Amygdala (tissue), 56 donors: Measurements from ENCODE around the gene ERLIN1.

Experiments
- DNase-seq, 56 donors: peaks; one replicate each; lab custom pipeline; 2025; lab: John Stamatoyannopoulos, UW

The ERLIN1 gene

DNA sequence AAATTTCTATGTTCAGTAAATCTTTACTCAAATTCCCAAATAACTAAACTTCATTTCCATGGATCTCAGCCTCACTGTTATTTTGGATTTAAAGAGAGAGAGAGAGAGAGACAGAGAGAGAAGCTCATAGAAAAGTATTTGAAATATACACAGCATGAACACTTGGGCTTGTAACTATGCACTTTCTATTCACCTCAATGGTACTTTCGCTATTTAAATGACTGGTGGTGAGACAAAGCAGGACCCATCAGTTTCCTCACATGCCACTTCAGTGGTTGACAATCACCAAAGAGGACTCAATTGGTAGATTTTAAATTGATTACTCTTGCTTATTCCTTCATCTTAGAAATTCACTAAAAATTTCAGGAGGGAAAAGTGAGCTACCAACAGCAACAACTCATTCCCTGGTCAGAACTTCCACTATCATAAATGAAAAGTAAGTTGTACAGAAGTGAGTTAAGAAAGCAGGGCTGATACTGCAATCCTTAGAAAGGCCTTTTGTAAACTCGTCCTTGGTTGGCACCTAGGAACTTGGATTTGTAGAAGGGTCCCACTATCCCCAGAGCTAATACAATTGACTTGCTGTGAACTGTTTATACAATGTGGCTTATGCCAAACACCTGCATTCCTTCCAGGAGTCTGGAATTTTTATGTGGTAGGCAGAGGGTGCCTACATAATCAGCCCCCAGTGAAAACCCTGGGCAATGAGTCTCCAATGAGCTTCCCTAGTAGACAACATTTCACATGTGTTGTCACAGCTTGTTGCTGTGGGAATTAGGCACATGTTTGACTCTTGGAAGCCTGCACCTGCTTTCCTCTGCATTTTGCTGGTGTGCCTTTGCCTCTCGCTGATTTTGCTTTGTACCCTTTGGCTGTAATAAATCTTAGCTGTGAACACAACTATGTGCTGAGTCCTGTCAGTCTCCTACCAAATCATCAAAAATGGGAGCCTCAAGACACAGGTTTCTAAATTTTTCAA, 10.8 kb downstream of the ERLIN1 start:
- DNase-seq = no peak

DNA sequence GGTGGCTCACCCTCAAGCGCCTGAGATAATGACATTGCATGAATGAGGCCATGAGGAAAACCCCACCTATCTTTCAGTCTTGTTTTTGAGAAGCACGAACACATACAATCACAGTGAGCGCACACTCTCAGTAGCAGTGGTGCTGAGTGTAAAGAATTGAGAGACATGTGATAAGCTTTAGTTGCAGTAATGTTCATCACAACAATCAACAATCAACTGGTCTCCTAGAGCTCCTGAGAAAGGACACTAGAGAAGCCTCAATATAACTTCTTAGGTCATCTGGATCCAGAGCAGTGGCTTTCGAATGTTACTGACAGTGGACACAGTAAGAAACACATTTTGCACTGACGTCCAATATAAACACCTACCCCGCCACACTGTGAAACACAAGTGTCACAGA, 12.8 kb downstream of the ERLIN1 start:
- no peak for DNase-seq

DNA sequence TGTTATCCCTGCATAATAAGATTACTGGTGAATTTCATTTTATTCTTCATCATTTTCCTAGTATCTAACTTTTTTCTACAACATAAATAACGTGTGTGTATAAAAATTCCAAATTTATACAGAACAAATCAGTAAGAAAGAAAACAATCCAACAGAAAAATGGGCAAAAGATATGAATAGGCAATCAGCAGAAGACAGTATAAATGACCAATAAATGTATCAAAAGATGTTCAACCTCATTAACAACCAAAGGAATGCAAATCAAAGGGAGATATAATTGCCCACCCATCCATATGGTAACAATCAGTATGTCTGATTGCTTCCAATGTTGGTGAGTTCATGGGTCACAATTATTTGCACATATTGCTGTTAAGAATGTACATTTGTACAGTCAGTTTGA, 13.5 kb downstream of the ERLIN1 start:
- no peak for DNase-seq

DNA sequence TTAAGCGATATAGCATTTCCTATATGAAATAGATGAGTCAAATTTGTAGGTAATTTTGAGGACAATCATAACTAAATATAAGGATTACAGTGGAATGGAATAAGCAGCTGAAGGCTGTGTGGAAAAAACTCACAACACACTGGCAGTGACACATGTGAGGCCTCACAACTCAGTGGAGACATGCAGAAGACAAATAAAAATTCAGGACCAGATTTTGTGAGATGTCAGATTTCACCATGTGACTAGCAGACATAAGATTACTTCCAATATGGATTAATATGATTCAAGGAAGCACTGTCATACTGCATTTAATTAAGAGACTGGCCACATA, 17.6 kb downstream of the ERLIN1 start:
- DNase-seq = no peak

DNA sequence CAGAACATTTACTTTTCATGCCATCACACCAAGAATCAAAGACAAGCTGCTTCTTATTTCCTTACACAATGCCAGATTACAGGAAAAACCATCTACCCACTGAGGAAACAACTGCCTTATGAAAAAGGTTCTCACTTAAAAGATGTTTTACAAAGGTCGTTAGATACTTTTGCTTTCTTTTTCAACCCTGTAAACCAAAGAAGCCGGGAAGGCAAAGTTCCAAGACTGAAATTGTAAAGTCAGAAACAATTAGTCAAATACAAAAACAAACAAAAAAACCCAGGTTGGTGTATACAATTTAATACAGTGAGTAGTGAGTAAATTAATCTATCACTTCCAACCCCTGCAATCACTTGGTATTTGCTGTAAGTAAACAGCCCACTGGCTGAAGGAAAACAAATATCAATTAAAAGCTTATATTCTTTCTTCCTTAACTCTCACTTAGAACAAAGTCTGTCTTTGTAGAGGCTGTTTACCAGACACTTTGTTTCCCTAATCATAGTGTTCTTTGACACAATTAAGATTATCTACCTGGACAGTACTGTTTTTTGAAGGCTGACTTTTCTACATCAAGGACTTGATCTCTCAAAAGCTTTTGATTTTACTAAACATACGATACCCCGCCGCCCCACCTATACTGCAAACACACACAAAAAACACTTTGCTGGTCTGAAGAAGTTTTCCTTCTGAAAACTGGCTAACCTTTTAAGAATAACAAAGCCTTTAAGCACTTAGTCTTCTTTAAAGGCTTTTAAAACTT, 18.1 kb downstream of the ERLIN1 start:
- DNase-seq = no peak

DNA sequence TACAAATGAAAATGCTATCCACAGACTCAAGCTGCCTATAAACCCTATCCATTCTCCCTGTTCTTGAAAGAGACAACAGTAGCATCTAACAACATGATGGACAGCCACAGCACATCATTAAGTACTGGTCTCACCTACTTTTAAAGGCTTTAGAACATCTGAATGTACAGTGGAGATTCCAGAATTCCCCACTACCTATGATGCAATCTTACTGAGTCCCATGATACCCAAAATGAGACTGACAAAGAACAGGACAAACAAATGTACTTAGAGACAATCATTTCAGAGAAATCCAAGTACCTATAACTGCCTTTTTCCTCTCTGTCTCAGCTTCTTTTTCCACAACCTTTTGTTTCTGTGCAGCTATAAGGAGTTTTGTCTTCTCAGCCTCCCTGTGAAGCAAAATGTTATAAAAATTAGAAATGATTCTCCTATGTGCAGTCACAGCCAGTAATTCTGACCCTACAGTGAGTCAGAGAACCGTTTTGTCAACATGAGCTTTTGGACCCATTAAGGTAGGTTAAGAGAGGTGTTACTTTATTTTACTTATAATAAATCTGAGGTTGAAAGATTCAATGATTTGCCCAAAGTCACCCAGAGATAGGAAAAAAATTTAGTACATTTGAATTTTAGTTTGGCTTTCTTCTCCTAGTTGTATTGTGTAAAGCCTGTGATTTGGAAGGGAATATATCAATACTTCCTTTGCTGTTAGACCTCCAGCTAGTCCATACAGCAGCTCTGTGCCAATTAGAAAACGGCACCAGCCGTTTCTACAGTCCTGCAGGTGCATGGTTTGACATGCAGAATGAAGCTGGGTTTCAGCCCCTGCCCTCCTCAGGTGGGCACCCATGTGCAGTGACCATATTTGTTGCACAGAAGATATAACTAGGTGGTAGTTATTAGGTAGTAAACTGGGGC, 21.9 kb downstream of the ERLIN1 start:
- DNase-seq = no peak

DNA sequence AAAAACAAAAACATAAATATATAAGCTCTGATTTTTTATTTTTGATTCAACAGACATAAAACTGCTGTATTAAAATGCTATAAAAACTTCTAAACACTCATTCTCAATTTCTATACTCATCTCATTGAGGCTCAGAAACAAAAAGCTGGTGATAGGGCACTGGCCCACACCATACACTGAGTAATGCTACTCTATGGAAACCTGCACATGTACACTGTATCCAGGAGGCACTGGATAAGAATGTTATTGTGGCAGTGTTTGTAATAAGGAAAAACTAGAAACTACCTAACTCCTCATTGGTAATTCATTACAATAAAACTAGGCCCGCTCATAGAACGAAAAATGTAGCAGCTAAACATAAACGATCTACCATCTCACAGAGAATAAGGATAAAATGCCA, 23.1 kb downstream of the ERLIN1 start:
- DNase-seq = no peak

DNA sequence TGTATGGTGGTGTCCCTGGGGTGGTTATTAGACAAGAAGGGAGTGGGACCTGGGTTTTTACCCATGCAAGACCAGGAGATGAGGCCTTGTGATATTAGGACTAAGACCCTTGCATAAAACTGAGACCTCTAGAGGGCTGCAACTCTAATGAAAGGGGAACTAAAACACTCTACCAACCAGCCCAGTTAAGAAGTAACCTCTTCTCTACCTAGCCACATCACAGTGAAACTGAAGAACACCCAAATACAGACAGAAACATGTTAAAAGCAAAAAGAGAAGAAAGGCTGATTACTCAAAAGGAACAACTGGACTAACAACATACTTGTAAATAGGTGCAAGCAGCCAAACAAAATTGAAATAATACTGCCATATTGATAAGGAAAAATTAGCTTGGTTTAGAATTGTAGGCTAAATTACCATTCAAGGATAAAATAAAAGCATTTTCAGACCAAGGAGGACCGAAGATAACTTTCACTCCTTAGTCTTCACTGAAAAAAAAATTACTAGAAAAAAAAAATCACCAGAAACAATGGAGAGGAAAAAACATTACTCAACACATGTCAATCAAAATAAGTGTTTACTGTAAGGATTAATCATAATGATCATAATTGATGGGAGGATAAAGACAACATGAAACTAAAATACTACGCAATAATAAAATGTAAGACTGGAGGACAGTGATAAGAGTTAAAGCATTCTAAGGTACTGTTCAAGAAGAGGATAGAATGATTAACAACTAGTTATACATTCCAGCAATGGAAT, 27.6 kb downstream of the ERLIN1 start:
- DNase-seq = no peak

DNA sequence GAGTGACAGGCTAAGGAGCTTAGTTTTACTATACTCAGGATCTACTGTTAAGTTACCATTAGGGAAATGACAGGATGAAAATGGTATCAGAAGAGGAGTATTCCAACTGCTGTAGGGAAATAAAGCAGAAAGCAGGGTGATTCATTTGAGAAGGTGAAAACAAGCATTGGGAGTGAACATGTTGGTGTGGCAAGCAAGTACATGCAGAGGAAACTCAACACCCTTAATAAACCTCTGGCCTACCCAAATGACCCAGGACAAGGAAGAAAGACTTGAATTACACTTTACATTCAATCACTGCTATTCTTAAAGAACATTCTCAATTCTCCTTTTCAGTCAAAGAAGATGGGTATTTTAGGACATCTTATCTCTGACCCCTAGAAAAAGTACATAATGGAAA, 28.7 kb downstream of the ERLIN1 start:
- no peak for DNase-seq

DNA sequence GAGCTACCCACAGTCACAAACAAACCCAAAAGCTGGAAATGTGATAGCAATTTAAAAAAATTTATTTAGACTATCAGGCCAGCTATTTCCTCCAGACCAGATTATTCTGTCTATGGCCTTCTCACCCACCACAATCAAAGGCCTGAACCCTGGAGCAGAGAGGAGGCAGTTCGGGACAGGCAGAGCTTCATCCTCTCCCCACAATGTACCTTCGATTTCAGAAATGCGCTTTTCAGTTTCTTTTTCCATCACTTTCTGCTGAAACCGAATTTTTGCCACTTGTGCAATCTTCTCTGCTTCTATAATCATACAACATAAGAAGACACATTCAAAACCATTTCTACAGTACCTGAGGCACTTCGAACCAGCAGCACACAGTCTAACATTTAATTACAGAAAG, 29.9 kb downstream of the ERLIN1 start:
- DNase-seq = no peak

DNA sequence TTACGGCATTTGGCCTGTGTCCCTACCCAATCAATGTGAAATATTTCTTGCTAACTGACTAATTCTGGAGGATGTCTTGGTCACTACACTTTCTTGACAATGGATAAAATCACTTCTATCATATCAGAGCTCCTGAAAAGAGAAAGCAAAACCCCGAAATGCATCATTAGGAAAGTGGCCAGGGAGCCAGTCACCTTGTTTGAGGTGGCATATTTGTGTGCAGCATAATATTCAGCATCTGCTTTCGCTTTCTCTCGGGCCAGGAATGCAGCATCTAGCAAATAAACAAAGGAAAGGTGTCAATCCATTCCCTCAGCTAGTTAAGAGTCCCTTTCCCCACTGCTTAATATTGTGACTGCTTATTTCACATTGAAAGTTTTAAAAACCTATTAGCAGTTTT, 31.2 kb downstream of the ERLIN1 start:
- DNase-seq = no peak

DNA sequence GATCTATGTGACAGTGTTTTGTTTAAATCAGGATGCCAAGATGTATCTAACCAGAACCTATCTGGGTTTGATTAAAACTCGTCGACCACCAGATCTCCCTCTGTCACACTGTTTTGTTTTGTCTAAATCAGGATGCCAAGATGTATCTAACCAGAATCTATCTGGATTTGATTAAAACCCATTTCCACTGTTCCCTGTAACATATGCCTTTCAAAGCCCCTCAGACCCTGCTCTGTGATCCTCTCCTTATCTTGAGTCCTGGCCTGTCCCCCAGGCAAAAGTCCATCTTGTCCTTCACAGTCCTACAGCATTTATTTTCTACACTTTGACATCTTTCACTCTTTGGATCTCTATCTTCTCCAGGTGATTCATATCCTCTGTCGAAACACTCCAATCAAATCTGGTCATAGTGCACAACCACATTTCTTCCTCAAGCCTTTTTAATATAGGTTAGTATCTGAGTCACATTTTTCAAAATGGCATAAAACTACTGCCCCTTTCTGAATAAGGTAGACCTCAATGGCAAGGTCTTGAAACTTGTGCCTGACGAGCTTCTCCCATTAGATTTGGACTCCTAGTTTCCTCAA, 32.5 kb downstream of the ERLIN1 start:
- no peak for DNase-seq

DNA sequence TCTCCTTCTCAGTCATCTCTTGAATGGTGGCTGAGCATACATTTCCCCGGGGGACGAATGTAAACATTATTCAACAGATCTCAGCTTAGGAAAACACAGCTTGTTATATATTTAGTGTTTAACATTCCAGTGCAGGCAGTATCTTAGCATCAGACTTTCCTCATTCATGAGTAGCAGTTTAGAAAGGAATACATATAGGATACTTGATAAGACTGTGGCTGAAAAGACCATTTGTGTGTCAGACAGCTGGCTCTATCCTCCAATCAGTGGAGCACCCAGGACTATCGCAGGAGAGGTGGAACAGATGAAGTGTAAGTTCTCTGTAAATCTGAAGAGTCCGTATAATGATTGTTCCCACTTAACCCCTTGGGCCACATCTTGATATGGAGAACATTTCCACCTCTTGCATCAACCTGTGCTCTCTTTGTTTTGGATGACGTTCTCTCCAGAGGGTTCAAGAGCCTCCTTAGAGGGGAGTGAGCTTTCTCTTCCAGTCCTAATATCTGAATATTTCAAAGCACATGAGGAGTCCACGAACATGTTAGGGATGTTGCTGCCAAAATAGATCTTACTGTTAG, 34.0 kb downstream of the ERLIN1 start:
- no peak for DNase-seq

DNA sequence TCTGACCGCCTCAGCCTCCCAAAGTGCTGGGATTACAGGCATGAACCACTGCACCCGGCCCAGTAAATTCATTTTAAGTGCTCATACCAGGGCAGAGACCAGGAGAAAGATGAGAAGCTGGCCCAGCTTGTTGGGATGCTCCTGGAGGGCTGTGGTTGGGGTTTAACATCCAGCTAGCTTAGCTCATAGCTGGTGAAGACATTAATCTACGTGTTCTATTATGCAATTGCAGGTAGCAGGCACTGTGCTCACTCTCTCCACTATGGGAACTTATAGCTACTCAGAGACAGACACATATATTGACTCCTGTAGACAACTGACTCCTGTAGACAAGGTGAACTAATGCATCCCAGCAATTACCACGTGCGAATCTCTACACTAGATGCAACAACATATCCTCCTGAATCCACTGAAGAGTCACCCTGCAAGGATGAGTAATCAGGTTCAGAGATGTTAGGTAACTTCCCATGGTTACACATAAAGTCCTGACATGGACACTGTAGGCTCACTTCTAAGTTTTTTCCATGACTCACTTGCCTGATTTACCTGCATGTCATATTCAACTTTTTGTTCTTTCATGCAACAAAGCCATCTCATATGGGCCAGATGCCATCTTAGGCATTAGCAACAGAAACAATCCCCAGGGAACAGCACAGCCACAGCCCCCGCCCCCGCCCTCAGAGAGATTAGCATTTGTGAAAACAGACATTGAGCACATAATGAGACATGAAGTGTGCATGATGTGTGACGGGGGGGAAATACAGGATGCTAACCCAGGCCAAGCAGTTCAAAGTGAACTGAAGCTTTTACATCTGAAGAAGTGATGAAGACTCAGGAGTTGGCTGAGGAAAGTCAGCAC, 37.2 kb downstream of the ERLIN1 start:
- no peak for DNase-seq

DNA sequence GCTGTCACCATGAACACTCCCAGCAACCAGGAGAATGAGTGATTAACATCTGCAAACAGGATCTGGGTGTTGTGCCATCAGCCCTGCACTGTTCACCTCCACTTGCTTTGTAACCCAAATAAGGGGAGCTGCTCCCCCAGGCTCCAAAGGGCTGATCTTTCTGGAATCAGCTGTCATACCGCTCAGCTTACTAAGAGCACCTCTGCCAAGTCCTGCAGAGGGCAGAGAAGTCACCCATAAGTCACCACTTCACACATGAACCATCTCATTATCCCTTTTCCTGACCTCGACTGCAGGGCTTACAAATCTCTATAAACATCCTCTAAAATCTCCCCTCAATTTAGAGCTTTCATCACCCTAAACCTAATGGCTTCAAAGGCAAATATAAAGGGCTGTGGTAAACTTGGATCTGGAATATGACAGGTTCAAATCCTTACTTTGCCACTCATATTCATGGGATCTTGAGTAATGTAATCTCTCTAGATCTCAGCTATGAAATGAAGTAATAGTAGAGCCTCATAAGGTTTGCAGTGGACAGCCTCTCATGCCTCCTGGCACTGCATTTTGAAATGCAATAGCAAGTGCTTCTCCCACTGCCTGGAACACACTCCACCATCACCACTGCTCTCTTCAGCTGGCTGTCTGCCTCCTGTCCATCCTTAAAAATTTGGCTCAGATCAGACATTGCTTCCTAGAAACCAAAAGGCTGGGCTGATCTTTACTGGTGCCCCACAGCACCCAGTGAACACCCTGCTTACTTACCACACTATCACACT, 38.8 kb downstream of the ERLIN1 start:
- no peak for DNase-seq

DNA sequence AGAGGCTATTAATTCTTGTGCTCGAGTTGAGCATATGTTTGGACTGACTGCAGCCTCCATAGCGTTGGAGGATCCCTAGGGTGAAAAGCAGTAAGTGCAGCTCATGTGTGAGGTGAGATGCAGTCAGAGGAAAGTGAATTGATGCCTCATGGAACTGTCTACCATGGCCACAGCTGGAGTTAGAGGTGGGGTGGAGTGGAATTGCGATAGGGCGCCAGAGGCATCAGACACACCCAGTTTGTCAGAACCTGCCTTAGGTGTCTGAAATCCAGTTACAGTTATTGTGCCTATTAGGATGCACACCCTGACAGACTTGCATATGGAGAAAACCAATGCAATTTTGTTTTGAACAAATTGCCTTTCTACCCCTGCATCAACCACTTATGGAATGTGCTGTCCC, 39.4 kb downstream of the ERLIN1 start:
- DNase-seq = no peak

DNA sequence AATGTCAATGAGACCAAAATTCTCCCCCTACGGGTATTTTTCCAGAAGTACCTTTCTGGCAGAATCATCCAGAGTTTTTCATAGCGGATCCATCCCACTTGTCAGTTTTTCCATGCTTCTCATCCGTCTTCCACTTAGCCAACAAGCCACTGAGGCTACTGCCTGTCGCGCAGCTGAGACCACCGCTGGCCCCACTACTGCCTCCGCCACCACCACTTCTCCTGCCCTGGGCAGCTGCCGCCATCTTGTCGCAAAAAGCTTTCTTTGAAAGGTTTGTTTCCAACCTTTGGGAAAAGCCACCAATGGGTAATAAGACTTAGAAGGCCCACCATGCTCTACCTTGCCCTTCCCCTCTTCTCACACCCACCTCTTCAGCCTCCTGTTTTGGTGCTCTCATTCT, 42.1 kb downstream of the ERLIN1 start:
- no peak for DNase-seq
